ENCODE data around the gene RPLP2.

The RPLP2 gene

DNA sequence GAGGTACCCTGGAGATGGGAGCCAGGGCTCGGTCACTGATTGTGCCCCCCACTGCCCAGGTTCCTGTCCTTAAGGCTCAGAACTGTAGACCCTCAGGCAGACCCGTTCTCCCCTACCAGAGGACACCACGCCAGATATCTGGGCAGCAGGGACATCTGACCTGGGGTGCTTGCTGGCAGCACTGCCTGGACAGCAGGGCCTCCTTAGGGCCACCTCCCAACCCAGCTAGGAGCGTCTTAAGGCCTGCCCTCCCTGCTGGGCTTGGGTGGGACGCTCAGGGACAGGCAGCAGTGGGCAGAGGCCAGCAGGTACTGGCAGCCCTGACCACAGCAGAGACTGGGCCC lies 29.5 kb downstream of the RPLP2 start:
- no peak for DNase-seq

DNA sequence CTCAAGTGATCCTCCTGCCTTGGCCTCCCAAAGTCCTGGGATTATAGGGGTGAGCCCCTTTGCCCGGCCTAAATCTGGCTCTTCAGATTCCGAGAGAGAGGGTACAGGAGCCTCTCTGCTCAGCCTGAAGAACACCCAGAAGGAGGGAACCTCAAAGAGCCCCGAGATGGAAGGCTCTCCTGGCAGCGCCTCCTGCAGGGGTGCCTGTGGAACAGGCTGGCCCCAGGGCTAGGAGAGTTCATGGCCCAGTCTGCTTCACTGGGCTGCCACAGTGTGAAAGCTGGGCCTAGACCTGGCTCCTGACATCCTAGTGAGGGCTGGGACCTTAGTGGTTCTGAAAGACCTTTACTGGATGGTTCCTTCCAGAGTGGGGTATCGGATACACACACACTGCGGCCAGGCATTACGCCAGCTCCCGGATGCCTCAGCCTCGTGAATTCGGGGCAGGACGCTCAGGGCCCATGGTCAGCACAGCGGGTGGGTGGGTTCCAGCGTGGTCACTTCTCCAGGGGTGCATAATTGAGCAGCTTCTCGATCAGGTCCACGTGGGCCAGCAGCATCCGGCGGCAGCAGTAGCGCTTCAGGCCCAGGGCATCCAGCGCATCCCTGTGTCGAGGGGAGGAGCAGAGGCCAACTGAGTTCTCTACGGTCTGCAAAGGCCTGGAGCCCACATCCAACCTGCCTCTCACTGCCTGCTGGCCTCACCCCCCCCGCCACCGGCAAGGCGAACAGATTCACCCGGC lies 30.3 kb downstream of the RPLP2 start:
- no peak for DNase-seq

DNA sequence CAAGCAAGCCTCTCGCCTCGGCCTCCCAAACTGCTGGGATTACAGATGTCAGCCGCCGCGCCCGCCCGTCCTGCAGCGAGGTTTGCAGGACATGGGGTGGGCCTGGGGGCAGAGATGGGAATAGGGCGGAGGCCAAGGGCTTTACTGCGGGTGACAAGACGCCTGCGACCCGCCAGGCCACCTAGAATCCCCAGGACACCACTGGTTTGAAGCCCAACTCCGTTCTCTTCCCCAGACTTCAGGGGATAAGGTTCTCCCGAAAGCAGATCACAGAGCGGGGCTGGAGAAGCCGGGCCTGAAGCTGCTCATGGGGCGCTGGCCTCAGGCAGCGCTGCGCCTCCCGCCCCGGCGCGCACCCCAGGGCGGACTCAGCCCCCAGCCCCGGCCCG lies 32.2 kb downstream of the RPLP2 start:
- DNase-seq = no peak

DNA sequence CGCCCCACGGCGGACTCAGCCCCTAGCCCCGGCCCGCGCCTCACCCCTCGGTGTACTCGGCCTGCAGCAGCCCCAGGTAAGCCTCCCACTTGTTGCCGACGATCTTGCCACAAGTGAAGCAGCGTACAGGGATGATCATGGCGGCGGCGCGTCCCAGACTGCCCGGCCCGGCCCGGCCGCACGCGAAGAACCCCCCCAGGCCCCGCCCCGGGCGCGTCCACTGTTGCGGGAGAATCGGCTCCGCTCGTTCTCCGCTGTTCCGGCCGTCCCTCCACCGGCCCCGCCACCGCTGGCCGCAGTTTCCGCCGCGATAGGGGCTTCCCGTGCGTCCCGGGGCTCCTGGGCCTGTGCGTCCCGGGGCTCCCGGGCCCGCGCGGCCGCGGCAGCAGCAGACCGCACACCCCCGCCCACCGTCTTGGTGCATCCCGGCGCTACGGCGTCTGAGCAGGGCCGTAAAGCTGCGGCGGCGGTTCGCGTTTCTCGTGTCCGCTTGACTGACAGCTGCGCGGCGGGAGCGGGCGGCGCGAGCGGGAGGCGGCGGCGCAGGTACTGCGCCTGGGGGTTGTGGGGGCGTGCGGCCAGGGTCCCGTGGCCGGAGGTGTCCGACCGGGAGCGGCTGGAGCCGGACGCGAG lies 32.7 kb downstream of the RPLP2 start, which contains the start of the genes POLR2L and TSPAN4:
TSS of gene POLR2L (minus strand) at position 160 of the 633 bp plus-strand sequence. CDS start at position 139, 21 bp downstream.
TSS of gene TSPAN4 (plus strand) at position 483 of the 633 bp plus-strand sequence. CDS start 7,453 bp downstream, outside the sequence.
- peak; percentile 82 for DNase-seq

DNA sequence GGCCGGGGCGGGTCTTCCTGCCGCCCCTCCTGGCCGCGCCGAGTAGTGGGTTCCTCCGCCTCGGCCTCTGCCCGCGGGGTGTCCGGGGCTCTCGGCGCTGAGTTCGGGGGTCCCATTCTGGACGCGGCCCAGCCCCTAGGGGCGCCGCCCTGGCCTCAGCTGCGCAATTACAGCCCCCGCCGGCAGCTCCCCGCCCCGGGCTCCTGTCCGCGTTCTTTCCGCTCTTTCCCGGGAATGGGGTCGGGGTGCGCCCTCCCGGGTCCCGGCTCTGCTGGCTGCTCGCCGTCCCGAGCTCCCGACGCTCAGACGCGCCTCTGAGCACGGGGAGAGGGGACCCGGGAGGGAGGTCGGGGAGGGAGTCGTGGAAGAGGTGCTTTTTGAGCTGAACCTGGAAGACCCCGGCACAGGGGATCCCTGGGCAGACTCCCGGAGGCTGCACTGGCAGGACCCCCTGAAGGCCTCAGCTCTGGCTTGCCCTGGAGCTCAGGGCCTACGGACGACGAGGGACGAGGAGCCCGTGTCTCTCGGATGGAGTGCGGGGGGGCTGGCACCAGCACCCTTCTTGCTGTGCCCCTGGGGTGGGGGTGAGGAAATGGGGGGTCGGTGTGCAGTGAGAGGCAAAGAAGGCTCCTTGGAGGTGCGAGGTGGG lies 33.4 kb downstream of the RPLP2 start:
- no peak for DNase-seq

DNA sequence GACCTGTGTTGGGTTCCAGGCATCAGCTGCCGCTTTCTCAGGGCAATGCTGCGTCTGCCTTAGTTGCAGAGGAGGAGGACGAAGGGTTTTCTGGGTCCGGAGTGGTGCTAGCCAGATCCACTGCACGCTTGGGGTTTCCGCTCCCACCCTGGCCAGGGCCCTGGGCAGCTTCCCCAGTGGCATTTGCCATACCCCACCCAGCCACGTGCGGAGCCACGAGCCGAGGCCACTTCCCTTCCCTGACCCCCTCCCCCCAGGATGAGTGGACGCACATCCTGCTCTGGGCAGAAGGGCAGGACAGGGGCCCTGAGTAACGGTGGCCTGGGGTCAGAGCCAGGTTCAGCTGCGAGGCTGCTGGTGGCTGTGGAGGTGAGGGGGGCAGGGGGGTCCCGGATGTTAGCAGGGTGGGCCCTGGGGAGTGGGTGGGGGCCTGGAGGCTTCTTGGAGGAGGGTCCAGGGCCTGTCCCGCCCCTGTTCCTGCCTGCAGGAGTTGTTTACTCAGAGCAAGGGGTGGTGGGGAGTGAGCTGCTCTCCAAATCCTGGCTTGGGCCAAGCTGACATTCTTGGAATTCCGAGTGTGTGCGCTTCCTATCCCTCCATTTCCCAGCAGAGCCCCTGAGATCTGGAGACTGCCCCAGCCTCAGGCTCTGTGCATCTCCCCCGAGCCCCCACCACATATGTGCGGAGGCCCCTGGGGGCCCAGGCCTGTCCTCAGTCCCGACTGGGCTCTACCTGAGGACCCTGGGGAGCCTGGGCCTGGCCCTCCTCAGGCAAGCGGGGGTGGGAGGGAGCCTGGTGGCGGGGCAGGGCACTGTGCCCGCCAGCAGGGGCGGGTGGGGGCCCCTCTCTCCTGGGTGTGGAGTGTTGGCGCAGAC lies 34.3 kb downstream of the RPLP2 start:
- DNase-seq = no peak

DNA sequence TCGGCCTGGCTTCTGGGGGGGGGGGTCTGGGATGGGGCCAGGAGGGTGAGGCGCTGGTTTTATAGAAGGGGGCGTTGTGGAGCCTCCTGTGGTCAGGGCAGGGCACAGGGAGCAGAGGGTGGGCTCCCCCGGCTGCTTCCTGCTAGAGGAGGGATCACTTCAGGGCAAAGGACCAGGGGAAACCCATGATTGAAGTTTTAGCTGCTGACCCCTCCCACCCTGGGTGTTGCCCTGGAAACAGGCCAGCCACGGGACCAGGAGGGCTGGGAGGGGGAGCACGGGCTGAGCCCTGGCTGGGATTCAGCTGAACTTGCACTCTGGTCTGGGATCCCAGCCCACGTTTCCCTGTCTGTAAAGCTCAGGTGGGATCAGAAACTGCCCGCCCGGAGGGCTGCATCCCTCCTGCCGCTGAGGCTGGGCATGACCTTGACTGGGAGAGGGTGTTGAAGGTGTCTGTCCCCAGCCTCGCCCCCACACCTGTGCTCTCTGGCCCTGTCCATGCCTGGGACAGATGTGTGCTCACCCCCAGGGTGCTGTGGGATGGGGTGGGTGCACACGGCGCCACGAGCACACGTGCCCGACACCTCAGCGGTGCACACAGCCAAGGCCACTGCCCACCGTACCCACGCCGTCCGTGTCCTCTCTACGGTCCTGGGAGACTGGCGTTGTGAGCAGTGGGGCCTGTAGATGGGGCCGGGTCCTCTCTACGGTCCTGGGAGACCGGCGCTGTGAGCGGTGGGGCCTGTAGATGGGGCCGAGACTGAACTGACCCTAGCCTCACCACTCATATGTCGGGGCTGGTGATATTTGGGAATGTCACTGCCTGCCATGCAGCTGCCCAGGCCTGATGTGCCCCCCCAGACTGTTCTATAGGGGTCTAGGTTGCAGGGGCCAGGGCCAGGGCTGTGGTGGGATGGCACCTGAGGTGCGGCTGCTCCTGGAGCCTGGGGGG lies 35.2 kb downstream of the RPLP2 start:
- DNase-seq = no peak

DNA sequence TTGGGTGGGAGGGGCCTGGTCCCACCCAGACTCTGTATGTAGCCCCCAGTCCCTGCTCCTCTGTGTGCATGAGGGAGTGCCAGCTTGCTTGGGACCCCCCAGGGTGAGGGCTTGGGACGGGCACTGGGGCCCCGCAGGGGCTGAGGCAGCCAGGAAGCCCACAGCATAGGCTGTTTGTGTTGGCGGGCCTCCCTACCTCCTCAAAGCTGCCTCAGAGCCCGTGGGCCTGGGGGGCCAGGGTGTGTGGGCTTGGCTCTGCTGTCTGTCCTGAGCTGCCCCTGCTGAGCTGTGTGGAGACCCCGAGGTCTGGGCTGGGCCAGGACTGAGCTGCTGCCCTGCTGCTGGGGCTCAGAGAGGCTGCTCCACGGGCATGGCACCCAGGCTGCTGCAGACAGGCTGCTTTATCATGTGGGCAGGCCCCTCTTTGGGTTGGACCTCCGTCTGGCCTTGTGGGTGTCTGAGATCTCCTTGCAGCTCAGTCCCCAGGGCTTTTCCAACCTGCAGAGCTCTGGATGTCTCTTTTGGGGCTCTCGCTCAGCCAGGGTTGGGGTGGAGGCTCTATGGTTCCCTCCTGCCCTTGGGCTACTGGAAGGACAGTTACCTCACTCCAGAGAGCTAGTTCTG lies 36.2 kb downstream of the RPLP2 start:
- DNase-seq = no peak

DNA sequence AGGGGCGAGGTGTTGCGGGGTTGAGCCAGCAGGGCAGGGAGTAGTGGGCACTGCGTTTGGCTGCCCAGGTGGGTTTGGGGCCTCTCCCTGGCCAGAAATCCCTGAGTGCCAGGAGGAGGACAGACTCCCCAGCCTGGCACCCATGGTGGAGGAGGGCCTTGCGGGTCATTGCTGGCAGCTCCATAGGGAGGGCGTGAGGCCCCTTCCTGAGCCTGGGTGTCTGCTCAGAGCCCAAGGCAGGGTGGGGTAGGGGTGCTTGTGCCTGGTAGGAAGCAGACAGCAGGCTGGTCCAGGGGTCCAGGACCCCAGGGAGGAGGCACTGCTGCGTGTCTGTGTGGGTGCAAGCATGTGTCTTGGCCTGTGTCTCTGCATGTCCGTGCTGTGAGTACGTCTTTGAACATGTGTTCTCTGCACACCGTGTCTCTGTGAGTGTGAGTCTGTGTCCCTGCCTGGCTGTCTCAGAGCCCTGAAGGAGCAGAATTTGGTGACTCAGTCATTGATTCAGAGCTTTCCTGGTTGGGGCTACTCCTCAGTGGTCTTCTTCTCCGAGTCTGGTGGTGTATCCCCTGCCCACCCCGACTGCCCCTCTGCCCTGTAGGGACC lies 36.8 kb downstream of the RPLP2 start:
- no peak for DNase-seq

DNA sequence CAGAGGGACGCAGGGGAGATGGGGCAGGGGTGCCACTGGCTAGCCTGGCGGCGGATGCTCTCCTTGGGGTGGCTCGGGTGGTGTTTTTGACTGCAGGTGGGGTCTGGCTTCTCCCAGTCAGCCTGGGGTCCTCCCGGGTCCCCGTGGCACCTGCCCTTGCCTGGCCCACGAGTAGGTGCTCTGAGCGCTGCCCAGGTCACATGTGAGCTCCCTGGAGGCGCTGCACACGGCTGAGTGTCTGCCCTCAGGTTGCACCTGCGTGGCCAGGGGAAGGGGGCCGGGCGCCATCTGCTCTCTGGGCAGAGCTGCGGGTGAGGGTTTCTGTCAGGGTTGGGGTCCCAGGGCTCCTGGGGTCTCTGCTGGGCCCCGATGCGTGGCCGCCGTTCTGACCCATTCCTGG lies 38.1 kb downstream of the RPLP2 start:
- DNase-seq = no peak

DNA sequence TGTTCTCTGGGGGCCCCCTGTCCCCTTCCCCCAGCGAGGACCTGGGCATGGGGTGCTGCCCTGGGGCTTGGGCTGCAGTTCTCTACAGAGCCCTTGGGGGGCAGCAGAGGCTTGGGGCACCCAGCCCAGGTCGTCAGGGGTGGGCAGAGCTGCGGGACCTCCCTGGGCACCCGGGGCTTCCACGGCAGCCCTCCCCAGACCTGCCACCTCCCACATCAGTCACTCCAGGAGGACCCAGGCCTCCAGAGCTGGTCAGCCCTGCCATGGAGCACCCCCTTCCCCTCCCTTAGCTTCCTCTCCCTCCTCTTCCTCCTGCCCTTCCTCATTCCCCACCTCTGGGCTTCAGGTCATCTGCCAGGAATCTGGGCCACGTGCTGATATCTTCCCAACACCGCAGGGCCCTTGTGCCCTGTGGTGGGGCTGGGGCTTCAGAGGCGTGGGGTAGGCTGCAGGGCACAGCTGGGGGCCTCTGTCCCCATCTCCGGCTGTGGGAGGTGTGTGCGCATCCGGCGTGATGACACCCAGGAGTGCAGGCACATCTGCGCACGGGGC lies 38.7 kb downstream of the RPLP2 start:
- DNase-seq = peak; percentile 34

DNA sequence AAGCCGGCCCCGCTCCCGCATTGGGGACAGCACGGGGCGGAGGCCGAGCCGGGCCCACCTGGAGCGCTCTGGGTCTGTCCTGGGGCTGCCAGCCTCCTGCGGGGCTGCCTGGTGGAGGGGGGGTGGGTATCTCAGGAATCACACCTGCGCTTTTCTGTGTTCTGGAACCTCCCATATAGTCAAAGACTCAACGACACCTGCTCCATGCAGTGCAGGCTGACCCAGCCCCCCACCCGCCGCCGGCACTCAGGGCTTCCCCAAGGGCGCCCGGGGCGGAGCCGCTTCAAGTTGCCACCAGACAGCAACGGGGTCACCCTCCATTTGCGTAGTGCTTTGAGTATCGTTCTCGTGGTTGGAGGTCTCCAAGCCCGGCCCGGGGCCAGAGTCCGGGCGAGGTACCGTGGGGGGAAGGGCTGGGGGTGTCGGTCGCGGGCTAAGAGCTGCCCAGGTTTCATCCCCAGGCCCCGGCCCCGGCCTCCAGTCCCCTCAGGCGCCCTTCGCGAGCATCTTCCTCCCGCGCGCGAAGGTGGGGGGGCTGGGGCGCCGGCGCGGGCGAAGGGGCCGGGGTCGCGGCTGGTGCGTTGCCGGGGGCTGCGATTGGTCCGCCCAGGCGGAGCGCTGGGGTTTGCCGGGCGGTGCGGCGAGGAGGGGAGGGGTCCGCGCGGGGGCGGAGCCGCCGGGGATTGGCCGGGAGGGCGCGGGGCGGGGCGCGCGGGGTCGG lies 39.5 kb downstream of the RPLP2 start:
- DNase-seq = peak; percentile 23

DNA sequence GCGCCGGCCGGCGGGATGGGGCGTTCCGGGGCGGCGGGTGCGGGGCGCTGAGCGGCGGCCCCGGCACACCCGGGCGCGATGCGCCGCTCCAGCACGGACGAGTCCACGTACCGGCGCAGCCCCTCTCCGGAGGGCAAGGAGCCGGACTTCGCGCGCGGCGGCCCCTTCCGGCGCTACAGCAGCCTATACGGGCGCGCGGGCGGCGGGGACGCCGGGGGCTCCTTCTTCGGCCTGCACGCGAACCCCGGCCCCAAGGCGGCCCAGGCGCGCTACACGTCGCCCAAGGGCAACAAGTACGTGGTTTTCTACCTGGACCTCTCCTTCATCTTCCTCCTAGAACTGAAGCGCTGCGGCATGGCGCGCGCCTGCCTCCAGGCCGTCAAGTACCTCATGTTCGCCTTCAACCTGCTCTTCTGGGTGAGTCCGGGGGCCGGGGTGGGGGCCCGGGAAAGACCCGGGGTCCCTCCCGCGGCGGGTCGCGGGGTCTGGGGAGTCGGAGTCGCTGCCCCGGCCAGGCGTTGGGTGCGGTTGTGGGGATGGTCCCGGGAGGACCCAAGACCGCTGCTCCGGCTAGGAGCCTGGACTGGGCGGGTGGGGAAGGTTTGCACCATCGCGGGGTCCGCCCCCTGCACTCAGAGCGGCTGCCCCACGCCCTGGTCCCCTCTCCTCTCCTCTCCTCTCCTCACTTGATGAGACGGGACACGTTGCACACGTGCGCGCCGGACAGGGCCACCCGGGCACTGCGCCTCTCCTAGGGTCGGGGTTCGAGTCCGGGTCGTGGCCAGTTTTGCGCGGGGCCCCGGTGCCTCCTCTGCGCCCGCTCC lies 40.4 kb downstream of the RPLP2 start:
- DNase-seq = no peak

DNA sequence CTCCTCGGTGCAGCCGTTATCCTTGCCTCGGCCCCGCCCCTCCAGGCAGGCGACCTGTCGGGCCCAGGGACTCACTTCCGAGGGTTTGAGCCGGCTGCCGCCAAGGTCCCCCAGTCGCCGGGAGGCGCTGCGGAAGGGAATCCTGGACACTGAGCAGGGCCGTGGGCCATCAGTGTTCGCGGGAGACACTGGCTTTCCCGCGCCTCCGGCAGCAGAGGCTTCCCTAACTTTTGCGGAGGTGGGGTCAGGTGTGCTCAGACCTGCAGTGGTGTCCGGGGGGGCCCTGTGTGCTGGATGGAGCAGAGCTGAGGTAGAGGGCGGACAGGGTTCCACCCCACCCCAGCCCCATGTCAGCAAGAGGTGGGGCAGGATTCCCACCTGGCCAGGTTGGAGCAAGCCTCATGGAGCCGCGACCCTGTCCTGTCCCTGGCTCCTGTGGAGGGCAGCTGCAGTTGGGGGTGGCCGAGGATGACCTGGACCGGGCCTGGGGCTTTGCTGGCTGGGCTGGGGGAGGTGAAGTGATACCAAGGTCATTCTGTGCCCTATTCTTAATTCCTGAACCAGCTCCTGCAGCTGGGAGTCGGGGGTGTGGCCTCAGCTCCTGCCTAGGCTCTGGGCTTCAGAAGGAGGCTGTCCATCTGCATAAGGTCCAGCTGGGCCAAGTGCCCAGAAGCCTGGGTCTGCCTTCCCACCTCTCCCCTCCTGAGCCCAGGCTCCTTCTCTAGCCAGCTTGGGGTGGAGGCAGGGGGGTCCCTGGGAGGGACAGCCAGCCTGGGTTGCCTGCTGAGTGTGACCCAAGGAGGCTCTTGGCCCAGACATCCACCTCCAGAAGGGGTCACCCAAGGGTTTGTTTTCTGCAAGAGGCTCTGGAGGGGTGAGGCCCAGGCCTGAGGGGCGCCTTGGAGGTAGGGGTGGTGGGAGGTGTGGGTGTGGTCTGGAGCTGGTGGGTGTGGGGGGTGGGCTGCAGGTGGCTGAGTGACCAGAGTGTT lies 41.3 kb downstream of the RPLP2 start:
- DNase-seq = no peak

DNA sequence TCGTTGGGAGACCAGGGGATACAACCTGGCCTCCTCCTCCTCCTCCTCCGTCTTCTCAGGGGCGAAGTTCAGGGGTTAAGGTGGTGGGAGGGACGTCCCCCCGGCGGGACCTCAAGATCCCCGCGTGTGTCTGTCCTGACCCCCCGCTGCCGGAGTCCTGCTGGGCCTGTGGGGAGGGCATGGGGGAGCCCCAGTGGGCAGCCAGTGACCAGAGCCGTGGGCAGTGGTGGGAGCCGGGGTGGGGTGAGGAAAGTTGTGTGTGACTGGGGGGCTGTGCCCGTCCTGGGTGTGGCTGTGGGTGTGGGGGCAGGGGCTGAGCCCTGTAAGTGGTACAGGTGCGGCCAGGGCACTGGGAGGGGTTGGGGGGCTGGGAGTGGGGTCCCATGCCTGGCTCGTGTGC lies 43.0 kb downstream of the RPLP2 start:
- no peak for DNase-seq

DNA sequence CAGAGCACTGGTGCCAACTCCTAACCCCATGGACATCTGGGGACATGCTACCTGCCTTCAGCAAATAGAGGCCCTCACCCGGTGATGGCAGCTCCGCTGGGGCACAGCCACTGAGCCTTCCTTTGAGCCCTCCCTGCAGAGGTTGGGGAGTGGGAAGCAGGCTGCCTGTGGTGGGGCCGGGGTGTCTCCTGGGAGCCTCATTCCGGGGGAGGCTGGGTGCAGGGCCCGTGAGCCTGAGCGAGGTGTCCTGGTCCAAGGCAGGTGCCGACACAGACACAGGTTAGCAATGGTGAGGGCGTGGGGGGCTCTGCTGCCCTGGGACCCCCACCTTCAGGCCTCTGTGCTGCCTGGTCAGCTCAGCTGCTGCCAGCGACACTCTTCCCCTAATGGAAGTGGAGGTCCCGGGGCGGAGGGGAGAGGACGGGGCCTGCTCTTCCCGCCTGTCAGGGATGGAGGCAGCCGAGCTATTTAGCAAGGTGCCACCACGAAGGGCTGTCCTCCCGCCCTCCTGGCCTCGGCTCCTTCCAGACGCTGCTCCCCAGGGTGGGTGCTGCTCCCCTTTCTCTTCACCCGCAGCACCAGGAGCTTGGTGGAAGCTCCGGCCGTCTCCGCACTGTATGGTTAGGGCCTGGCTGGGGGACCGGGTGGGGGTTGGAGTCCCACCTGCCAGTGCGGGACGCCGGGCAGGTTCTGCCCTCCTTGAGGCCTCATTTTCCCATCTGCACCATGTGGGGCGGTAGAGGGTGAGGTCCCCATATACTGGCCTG lies 44.1 kb downstream of the RPLP2 start:
- DNase-seq = no peak
